Ramos (cell line): ENCODE measurements around the gene CD1C.

ENCODE experiments used
- in situ Hi-C: fragments of 300-500 bp; cut with MboI; formaldehyde crosslinking; loops from one replicate; pipeline ENCODE4 v1.14.3; 2022; ENCODE audit warnings: low sequenced_read_pairs; ENCODE audit not compliant: unreplicated experiment

CD1C gene

DNA sequence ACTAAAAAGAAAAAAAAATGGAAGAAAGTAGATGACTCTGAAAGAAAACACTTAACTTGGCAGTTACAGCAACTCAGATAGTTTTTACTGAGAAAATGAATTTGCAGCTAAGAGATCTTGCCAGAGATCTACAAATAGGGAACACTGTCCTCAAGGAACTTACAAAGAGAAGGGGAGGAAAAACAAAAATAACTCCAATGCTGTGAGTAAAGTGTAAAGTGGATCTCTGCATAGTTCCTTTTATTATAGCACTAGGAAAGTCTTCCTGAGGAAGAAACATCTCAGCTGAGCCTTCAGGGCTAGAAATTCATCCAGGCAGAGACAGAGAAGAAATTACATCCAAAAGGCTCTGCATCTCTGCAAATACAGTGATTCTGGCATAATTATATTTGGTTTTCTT, 37.8 kb downstream of the CD1C start:
- in situ Hi-C loops = no loop called here

DNA sequence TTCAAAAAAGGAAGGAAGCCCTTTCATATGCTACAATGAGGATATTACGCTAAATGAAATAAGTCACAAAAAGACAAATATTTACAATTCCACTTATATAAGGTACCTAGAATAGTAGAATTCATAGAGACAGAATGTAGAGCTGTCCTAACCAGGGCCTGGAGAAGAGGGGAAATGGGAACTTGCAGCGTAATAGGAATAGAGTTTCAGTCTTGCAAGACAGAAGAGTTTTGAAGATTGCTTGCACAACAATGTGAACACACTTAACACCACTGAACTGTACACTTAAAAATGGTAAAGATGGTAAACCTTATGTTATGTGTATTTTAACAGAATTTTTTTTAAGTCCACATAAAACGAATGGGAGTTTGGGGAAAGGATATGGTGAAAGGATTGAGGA, 38.7 kb downstream of the CD1C start:
- in situ Hi-C loops = no loop called here

DNA sequence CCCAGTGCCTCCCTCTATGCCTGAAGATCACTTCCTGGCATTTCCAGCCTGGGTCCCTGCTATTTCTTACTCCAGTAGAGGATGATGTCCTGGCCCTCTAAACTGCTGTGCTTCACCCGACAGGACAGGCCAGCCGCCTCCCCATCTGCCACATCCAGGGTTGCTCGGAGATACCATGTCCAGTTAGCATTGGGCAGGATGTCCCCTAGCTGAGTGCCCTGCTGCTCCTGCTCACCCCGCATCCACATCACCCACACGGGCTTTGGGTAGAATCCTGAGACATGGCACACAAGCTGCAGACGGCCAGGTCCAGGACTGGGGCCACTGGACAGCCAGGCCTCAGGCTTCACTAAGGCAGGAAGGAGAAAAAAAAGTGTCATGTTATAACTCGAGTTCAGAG, 39.6 kb downstream of the CD1C start:
- in situ Hi-C loops = no loop called here

DNA sequence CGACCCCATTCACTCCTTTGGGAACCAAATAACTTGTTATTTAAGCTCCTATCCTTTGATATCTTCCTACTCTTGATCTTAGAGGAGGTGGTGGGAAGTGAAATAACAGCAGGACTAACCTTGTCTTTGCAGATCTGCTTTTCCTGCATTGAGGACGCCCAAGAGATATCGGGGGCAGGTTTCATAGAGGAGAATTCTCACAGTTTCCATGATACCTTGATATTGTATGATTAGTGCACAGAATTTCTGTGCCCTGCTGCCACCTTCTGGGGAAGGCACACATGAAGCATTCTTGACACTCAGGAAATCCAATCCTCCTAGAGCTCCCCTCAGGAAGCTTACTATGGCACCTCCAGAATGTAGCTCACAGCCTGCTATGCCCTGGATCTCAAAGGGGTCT, 40.0 kb downstream of the CD1C start:
- in situ Hi-C loops = loop anchor here (10.0 kb wide), 1 partner anchor 125 kb away; no protein-coding TSS in a partner anchor

DNA sequence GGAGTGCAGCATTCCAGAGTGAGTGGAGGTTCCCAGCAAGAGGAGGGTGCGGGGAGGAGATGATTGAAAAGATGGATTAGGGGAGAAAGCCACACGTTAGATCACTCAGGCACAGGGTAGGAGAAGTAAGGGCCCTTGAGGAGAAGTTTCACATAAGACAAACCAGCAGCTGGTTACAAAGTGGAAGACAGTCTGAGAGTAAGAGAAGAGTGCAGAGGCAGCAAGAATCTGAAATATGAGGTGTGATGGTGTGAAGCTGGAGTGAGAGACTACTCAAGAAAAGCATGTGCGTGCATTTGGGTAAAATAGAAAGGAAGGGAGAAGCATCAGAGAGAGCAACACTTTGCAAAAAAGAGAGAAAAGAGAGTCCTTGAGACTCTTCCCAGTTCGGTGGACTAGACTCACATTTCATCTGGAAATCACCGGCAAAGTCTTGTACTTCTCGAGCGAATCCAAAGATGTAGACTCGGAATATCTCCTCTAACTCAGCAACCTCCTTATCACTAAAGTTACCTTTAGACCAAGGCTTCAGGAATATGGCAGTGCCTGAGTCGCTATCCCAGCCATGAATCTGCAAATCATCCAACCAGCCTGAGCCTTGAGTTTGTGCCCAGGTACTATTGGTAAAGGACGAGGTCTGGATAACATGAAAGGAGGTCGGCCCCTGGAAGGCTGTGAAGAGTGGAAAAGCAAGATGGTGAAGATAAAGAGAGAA, 40.8 kb downstream of the CD1C start:
- in situ Hi-C loops = loop anchor here (10.0 kb wide), 1 partner anchor 126 kb away; no protein-coding TSS in a partner anchor

DNA sequence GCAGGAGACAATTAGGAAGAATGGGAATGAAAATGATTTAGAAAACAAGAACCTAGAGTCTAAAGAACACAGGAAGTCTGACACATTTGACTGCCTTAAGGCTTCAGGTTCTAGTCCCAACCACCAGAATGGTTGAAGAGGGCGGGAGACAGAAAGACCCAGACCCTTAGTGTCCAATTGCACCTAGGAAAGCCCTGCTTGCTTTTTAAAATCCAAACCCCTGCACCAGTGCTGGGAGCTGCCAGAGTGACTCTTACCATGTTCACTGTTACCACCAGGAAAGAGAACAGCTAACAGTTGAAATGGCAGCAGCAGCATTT, 41.3 kb downstream of the CD1C start:
- in situ Hi-C loops = loop anchor here (10.0 kb wide), 1 partner anchor 126 kb away; no protein-coding TSS in a partner anchor

DNA sequence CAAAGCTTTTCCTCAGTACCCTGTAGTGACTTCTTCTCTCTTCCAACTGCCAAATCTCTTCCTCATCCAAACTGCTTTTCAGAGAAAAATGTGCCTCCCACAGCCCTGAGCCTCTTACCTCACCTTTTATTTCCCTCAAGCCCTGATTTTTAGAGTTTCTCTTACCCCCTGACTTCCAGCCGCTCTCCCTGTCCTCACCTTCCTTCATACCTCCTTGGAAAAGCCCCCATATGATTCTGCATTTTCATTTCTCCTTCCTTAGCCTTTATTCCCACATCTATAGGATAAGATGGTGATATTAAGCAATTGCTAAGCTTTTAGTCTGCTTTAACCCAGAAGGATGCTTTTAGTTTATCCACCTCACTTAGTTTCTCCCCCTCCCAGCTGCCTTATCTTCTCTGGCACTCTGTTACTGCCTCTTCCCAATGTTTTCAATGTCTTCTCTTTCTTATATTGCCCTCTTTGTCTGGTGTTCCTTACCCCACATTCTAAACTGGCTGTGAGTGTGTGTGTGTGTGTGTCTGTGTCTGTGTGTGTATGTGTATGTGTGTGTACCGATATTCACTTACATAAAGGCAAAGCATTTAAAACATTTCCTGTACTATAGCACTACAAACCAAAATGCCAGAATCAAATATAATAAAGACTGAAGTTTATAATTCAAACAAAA, 41.9 kb downstream of the CD1C start, which contains the start of gene CD1B:
Gene CD1B, minus strand, starts transcription at position 51 of the 670 bp plus-strand sequence. CDS start 108 bp downstream, outside the sequence.
- in situ Hi-C loops = loop anchor here (10.0 kb wide), 1 partner anchor 127 kb away; no protein-coding TSS in a partner anchor

DNA sequence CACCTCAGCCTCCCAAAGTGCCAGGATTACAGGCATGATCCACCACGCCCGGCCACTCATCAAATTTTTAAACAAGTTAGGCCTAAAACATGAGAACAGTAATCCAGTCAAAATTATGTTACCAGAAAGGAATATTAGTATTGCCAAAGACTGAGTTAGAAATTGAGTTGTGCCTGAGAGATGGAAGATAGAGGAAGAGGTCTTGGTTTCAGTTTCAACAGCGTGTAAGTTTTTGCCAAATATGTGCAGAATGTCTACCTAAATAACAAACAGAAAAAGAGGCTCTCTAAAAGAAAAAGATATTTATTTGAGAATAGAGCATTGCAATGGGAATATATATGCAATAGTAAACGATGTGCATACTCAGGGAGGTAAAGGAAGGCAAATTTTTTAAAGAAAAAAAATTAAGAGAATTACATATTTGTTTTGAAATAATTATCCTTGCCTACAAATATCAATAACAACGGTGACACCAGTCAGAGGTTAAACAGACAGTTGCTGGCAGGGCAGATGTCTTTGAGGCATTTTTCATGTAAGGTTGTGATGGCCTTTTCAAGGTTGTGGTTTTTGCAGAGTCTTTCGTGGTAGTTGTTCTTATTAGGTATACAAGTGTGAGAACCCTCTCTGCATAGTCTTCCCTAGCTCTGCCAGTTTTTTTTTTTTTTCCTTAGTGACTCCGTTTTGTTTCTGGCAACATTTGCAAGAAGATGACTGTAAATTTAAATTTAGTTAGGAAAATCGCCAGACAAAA, 43.9 kb downstream of the CD1C start:
- in situ Hi-C loops = loop anchor here (10.0 kb wide), 1 partner anchor 129 kb away; no protein-coding TSS in a partner anchor

DNA sequence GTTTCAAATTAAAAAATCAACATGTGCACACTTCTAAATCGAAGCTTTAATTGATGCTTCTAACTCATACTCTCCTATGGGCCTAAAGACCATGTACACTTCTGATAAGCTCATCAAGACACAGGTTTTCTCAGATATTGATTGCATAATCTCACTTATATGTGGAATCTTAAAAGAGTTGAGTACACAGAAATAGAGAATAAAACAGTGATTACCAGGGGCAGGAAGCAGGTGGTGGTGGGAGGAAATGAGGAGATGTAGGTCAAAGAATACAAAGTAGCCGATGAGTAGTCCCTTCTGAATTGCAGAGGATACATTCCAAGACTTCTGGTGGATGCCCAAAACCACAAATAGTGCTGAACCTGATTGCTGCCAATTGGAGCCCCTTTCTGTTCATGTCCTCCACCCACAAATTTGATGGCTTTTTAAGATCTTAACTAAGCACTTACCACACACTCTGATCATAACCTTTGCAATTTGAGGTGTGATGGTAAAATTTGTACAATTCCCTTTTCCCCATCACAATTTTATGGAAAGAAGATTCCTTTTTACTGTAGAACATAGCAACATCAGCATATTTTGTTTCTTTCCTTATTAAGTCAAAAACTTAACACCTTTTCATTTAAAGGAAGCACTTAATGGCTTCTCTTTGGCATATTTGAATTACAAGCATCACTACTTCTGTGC, 44.9 kb downstream of the CD1C start:
- in situ Hi-C loops = loop anchor here (10.0 kb wide), 1 partner anchor 130 kb away; no protein-coding TSS in a partner anchor

DNA sequence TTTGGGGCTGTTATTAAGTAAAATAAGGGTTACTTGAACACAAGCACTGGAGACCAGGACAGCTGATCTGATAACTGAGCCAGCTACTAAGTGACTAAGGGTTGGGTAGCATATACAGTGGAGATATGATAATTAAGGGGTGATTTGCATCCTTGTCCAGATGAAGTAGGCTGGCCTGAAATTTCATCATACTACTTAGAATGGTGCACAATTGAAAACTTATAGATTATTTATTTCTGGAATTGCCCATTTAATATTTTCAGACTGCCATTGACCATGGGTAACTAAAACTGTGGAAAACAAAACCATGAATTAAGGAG, 45.5 kb downstream of the CD1C start:
- in situ Hi-C loops = loop anchor here (10.0 kb wide), 1 partner anchor 130 kb away; no protein-coding TSS in a partner anchor

DNA sequence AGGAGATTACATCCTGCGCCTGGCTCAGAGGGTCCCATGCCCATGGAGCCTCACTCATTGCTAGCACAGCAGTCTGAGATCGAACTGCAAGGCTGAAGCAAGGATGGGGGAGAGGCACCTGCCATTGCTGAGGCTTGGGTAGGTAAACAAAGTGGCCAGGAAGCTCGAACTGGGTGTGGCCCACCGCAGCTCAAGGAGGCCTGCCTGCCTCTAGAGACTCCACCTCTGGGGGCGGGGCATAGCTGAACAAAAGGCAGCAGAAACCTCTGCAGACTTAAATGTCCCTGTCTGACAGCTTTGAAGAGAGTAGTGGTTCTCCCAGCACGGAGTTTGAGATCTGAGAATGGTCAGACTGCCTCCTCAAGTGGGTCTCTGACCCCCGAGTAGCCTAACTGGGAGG, 46.7 kb downstream of the CD1C start:
- in situ Hi-C loops = loop anchor here (10.0 kb wide), 1 partner anchor 132 kb away; no protein-coding TSS in a partner anchor
